ENCODE measurements around the gene TBC1D1. TPM values are rescaled to one million over a fixed set of nuclear protein-coding genes. Genes with fewer than 3 reads are reported as not detected.

TBC1D1 gene
- polyA plus RNA-seq, 6 donors from 2014 or later: 44.3 to 89.6 (median 62.5) TPM

GRCh38 chr4:38141808-38142500 lies 251.1 kb downstream of the TBC1D1 start:
- Mint-ChIP-seq H3K9me3 (no peaks in the 10 kb centered on the region), H3K4me1 (no peaks in the 10 kb centered on the region), H3K36me3 (peaks cover 17 to 30% of the 10 kb centered on the region in 2 donors), H3K27ac (peak overlapping the region in 1 of 6 donors; percentile 75), H3K4me3 (no peak overlapping the region), H3K27me3 (no peaks in the 10 kb centered on the region)
- ATAC-seq (ENCODE audit: low read depth in 2 of 2): no peak
- DNase-seq: no peak

GRCh38 chr4:38144031-38144430 lies 253.1 kb downstream of the TBC1D1 start:
- H3K36me3 Mint-ChIP-seq: peaks cover 9 to 23% of the 10 kb centered on the region in 2 donors
- no peaks in the 10 kb centered on the region for H3K27me3 Mint-ChIP-seq
- H3K9me3 Mint-ChIP-seq: peaks cover 0 to 4% (median 0%) of the 10 kb centered on the region in 7 donors
- DNase-seq (no peak), ATAC-seq (ENCODE audit: low read depth in 2 of 2) (no peak)
- H3K4me3 Mint-ChIP-seq: no peak overlapping the region
- peaks cover 0 to 5% (median 0%) of the 10 kb centered on the region in 3 donors for H3K4me1 Mint-ChIP-seq
- H3K27ac Mint-ChIP-seq: peak overlapping the region in 1 of 6 donors; percentile 63

GRCh38 chr4:38145033-38145678 lies 254.3 kb downstream of the TBC1D1 start:
- DNase-seq (no peak), ATAC-seq (ENCODE audit: low read depth in 2 of 2) (no peak)
- H3K9me3 Mint-ChIP-seq: peaks cover 0 to 4% (median 0%) of the 10 kb centered on the region in 7 donors
- H3K4me1 Mint-ChIP-seq: peaks cover 0 to 5% (median 2%) of the 10 kb centered on the region in 3 donors
- no peak overlapping the region for H3K4me3 Mint-ChIP-seq
- H3K27me3 Mint-ChIP-seq: no peaks in the 10 kb centered on the region
- peaks cover 0 to 11% of the 10 kb centered on the region in 2 donors for H3K36me3 Mint-ChIP-seq
- H3K27ac Mint-ChIP-seq: peak overlapping the region in 1 of 6 donors; percentile 45

GRCh38 chr4:38145741-38146140 lies 254.9 kb downstream of the TBC1D1 start:
- Mint-ChIP-seq H3K4me1 (peaks cover 0 to 5% (median 2%) of the 10 kb centered on the region in 3 donors), H3K27me3 (no peaks in the 10 kb centered on the region), H3K27ac (peak overlapping the region in 1 of 6 donors; percentile 39), H3K9me3 (peaks cover 0 to 4% (median 0%) of the 10 kb centered on the region in 7 donors), H3K4me3 (no peak overlapping the region), H3K36me3 (peaks cover 0 to 7% of the 10 kb centered on the region in 2 donors)
- DNase-seq (no peak), ATAC-seq (ENCODE audit: low read depth in 2 of 2) (no peak)

GRCh38 chr4:38146383-38146782 lies 255.5 kb downstream of the TBC1D1 start:
- Mint-ChIP-seq H3K27me3 (no peaks in the 10 kb centered on the region), H3K4me3 (no peak overlapping the region), H3K9me3 (peaks cover 0 to 4% (median 0%) of the 10 kb centered on the region in 7 donors), H3K27ac (peak overlapping the region in 2 of 6 donors; percentile 39 to 90), H3K4me1 (peaks cover 0 to 5% (median 2%) of the 10 kb centered on the region in 3 donors), H3K36me3 (peaks cover 0 to 7% of the 10 kb centered on the region in 2 donors)
- DNase-seq: no peak
- no peak for ATAC-seq (ENCODE audit: low read depth in 2 of 2)

GRCh38 chr4:38149472-38149996 lies 258.6 kb downstream of the TBC1D1 start:
- H3K4me3 Mint-ChIP-seq: no peak overlapping the region
- H3K9me3 Mint-ChIP-seq: peaks cover 0 to 4% (median 0%) of the 10 kb centered on the region in 7 donors
- no peak for ATAC-seq (ENCODE audit: low read depth in 2 of 2)
- H3K27me3 Mint-ChIP-seq: no peaks in the 10 kb centered on the region
- no peak for DNase-seq
- H3K4me1 Mint-ChIP-seq: peaks cover 11 to 15% (median 13%) of the 10 kb centered on the region in 3 donors
- no peaks in the 10 kb centered on the region for H3K36me3 Mint-ChIP-seq
- H3K27ac Mint-ChIP-seq: peak overlapping the region in 1 of 6 donors; percentile 21

- H3K4me1 Mint-ChIP-seq: peaks cover 17 to 21% (median 19%) of the 10 kb centered on the region in 3 donors
- no peak for ATAC-seq (ENCODE audit: low read depth in 2 of 2)
- no peak overlapping the region for H3K27ac Mint-ChIP-seq
- H3K36me3 Mint-ChIP-seq: no peaks in the 10 kb centered on the region
- no peak overlapping the region for H3K4me3 Mint-ChIP-seq
- H3K9me3 Mint-ChIP-seq: peaks cover 0 to 4% (median 0%) of the 10 kb centered on the region in 7 donors
- H3K27me3 Mint-ChIP-seq: no peaks in the 10 kb centered on the region
- DNase-seq: no peak
Observed at GRCh38 chr4:38149997-38150671, 259.2 kb downstream of the TBC1D1 start.

- H3K9me3 Mint-ChIP-seq: peaks cover 0 to 4% (median 0%) of the 10 kb centered on the region in 7 donors
- no peak for ATAC-seq (ENCODE audit: low read depth in 2 of 2)
- peaks cover 20 to 27% (median 23%) of the 10 kb centered on the region in 3 donors for H3K4me1 Mint-ChIP-seq
- no peaks in the 10 kb centered on the region for H3K27me3 Mint-ChIP-seq
- no peak overlapping the region for H3K27ac Mint-ChIP-seq
- DNase-seq: no peak
- H3K36me3 Mint-ChIP-seq: no peaks in the 10 kb centered on the region
- no peak overlapping the region for H3K4me3 Mint-ChIP-seq
Observed at GRCh38 chr4:38150766-38151165, 259.9 kb downstream of the TBC1D1 start.

- ATAC-seq (ENCODE audit: low read depth in 2 of 2): no peak
- Mint-ChIP-seq H3K36me3 (no peaks in the 10 kb centered on the region), H3K4me1 (peaks cover 20 to 29% (median 23%) of the 10 kb centered on the region in 3 donors), H3K27ac (no peak overlapping the region), H3K9me3 (peaks cover 0 to 4% (median 0%) of the 10 kb centered on the region in 7 donors), H3K27me3 (no peaks in the 10 kb centered on the region), H3K4me3 (no peak overlapping the region)
- no peak for DNase-seq
Observed at GRCh38 chr4:38151873-38152272, 261.0 kb downstream of the TBC1D1 start.

GRCh38 chr4:38152305-38152704 lies 261.4 kb downstream of the TBC1D1 start:
- no peak overlapping the region for H3K27ac Mint-ChIP-seq
- DNase-seq: no peak
- peaks cover 20 to 29% (median 23%) of the 10 kb centered on the region in 3 donors for H3K4me1 Mint-ChIP-seq
- no peak for ATAC-seq (ENCODE audit: low read depth in 2 of 2)
- peaks cover 0 to 4% (median 0%) of the 10 kb centered on the region in 7 donors for H3K9me3 Mint-ChIP-seq
- H3K36me3 Mint-ChIP-seq: no peaks in the 10 kb centered on the region
- peak overlapping the region in 1 of 8 donors; percentile 10 for H3K4me3 Mint-ChIP-seq
- no peaks in the 10 kb centered on the region for H3K27me3 Mint-ChIP-seq

GRCh38 chr4:38152721-38153386 lies 262.0 kb downstream of the TBC1D1 start:
- H3K36me3 Mint-ChIP-seq: no peaks in the 10 kb centered on the region
- ATAC-seq (ENCODE audit: low read depth in 2 of 2) (no peak), DNase-seq (no peak)
- peaks cover 20 to 29% (median 21%) of the 10 kb centered on the region in 3 donors for H3K4me1 Mint-ChIP-seq
- H3K27me3 Mint-ChIP-seq: no peaks in the 10 kb centered on the region
- peaks cover 0 to 3% (median 0%) of the 10 kb centered on the region in 7 donors for H3K9me3 Mint-ChIP-seq
- H3K4me3 Mint-ChIP-seq: no peak overlapping the region
- H3K27ac Mint-ChIP-seq: peak overlapping the region in 1 of 6 donors; percentile 33

- no peak overlapping the region for H3K4me3 Mint-ChIP-seq
- ATAC-seq (ENCODE audit: low read depth in 2 of 2) (no peak), DNase-seq (no peak)
- peaks cover 19 to 29% (median 20%) of the 10 kb centered on the region in 3 donors for H3K4me1 Mint-ChIP-seq
- peak overlapping the region in 2 of 6 donors; percentile 20 to 33 for H3K27ac Mint-ChIP-seq
- H3K9me3 Mint-ChIP-seq: no peaks in the 10 kb centered on the region
- no peaks in the 10 kb centered on the region for H3K27me3 Mint-ChIP-seq
- H3K36me3 Mint-ChIP-seq: no peaks in the 10 kb centered on the region
Observed at GRCh38 chr4:38153387-38153760, 262.5 kb downstream of the TBC1D1 start.

GRCh38 chr4:38154252-38154651 lies 263.4 kb downstream of the TBC1D1 start:
- H3K9me3 Mint-ChIP-seq: no peaks in the 10 kb centered on the region
- peaks cover 19 to 29% (median 20%) of the 10 kb centered on the region in 3 donors for H3K4me1 Mint-ChIP-seq
- no peaks in the 10 kb centered on the region for H3K36me3 Mint-ChIP-seq
- no peaks in the 10 kb centered on the region for H3K27me3 Mint-ChIP-seq
- peak overlapping the region in 6 of 8 donors; percentile 26 to 77 (median 64) for H3K4me3 Mint-ChIP-seq
- ATAC-seq (ENCODE audit: low read depth in 2 of 2): no peak
- peak overlapping the region in 3 of 6 donors; percentile 31 to 89 (median 83) for H3K27ac Mint-ChIP-seq
- DNase-seq: no peak

All from naive B cell (primary cell).